Prostate gland (tissue), 2 donors: ENCODE measurements around the gene POLK.

Experiments used
- CTCF ChIP-seq, 4 experiments: fragments of 200-600 bp in 2 of 4; fragments of 450-650 bp in 2 of 4; sonication (generic) in 2 of 4; IDR thresholded peaks; 1 replicate in 3 of 4; 2 replicates in 1 of 4; pipeline ENCODE4 v1.5.1; 2016 to 2019; ENCODE audit warnings: antibody characterized with exemption in 4 of 4, mild to moderate bottlenecking in 2 of 4, moderate library complexity in 2 of 4
- POLR2A ChIP-seq: fragments of 450-650 bp; IDR thresholded peaks from one replicate; pipeline ENCODE4 v1.6.1; 2016; ENCODE audit warnings: antibody characterized with exemption, mild to moderate bottlenecking

DNA sequence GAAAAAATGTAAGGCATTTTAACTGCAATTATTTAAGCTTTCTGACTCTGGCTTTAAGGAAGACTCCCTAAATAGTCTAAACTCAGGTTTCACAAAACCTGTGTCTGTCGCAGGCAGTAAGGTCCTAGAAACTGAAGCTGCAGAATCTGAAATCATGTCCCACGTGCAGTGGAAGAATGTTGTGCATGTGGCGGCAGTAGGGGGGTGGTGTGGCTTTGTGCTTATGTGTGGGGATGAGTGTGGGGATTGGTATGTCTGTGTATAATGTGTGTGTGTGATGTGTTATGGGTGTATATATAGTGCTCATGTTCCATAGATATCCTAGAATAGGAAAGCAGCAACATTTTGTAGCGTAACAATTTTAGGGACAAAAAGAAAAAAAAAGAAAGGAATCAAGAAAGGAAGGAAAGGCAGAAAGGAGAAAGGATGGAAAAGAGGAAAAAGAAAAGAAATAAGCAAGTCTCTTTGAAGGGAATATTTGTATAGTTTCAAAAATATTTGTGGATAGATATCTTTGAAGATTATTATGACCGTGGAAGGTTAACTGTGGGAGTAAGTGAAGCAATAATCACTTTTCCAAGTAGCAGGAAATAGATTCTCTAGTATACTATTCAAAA lies 106.2 kb downstream of the POLK start:
- TF ChIP-seq CTCF (IDR thresholded peaks at IDR 0.05) (no peak), POLR2A (no peak)
